Measurements from ENCODE around the gene LRRC4C.

The LRRC4C gene

DNA sequence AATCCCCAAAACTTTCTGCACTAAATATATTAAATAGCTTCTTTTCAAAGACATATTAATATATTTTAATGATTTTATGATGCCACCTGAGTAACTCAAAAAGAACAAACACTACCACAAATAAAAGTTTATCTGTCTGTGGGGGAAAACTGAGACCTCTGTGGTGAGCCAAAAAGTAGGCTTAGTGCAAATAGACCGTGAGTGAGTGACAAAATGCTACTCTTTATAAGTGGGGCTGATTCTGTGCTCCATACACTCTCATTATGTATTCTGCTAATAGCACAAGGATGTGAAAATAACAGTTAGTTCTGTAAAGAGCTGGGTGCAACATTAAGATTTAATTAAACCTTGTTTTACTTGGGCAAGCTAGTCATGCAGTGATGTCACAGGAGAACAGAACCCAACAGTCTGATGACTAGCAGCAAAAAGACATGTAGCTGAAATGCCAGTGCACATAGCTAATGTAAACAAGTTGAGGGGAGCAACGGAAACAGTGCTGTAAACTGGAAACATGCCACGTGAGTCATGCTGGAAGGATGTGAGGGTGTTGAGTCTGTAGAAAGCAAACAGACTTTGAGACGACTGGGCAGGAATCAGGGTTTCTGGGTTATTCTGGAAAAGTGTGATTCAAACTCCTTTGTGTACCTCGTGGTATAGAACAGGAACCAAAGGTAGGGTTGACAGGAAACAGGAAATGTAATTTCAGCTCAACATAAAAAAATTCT lies 1130.4 kb downstream of the LRRC4C start:
- no peak for DNase-seq

- DNase-seq = no peak
Measured at GRCh38 chr11:40323241-40323640, 1136.2 kb downstream of the LRRC4C start.

DNA sequence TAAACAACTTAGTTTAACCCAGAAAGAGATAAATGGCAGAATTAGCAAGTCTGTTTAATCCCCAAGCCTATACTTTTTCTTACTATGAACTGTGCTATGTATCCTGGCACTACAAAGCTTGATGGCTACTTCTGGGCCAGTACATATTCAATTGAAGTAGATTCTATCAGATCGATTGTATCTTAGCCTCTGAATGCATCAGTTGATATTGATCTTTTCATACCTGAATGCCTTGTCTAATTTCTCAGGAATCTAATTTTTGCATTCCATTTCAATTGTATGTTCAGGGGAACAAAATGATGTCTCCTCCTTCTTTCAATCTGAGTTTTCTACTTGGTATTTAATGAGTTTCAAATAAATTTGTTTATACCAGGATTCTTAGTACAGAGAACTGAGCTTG lies 1137.9 kb downstream of the LRRC4C start:
- DNase-seq = no peak

DNA sequence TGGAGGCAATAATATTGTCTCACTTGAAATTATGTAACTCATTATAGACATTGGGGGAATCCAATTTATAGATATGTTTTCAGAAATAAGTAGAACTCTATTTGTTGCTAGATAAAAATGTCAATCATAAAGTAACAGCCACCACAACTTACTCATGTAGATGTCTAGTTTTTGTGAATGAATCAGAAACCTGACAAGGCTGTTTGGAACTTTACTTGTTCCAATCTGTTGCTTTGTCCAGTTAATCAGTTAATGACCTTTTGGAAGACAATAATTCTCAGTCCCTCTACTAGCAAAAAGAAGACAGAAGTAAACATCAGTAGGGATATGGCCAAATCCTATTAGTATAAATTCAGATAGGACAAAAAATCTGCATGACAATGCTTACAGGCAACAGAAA lies 1143.3 kb downstream of the LRRC4C start:
- no peak for DNase-seq

GRCh38 chr11:40315122-40315521 lies 1144.3 kb downstream of the LRRC4C start:
- DNase-seq = no peak

- DNase-seq = no peak
Measured at GRCh38 chr11:40314327-40314726, 1145.1 kb downstream of the LRRC4C start.

- no peak for DNase-seq
Measured at GRCh38 chr11:40306938-40307548, 1152.4 kb downstream of the LRRC4C start.

GRCh38 chr11:40302669-40303068 lies 1156.8 kb downstream of the LRRC4C start:
- DNase-seq = no peak

GRCh38 chr11:40295466-40295865 lies 1164.0 kb downstream of the LRRC4C start:
- DNase-seq = no peak

DNA sequence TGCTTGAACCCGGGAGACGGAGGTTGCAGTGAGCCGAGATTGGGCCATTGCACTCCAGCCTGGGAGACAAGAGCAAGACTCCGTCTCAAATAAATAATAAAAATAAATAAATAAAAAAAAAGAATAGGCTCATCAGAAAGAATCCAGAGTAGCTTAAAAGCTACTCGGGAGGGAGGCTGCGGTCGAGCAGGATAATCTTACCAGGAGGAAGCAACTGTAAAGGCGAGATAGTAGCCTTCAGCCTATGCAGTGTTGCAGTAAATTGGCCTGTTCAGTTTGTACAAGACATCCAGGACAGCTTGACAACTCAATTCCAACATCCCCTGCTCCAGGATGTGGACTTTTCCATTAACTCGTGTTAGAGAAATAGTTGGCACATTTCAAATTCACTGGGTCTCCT lies 1164.7 kb downstream of the LRRC4C start:
- DNase-seq = no peak

DNA sequence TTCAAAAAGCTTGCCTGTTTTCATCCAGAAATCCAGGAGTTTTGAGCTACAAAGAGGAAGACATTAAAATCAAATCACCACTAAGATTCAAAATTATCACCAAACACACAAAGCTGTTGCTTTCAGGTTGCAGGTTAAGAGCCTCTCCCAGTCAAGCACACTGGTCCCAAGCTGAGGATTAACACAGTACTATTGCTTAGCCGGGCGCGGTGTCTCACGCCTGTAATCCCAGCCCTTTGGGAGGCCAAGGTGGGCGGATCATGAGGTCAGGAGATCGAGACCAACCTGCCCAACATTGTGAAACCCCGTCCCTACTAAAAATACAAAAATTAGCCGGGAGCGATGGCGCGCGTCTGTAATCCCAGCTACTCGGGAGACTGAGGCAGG lies 1165.1 kb downstream of the LRRC4C start:
- DNase-seq = no peak

DNA sequence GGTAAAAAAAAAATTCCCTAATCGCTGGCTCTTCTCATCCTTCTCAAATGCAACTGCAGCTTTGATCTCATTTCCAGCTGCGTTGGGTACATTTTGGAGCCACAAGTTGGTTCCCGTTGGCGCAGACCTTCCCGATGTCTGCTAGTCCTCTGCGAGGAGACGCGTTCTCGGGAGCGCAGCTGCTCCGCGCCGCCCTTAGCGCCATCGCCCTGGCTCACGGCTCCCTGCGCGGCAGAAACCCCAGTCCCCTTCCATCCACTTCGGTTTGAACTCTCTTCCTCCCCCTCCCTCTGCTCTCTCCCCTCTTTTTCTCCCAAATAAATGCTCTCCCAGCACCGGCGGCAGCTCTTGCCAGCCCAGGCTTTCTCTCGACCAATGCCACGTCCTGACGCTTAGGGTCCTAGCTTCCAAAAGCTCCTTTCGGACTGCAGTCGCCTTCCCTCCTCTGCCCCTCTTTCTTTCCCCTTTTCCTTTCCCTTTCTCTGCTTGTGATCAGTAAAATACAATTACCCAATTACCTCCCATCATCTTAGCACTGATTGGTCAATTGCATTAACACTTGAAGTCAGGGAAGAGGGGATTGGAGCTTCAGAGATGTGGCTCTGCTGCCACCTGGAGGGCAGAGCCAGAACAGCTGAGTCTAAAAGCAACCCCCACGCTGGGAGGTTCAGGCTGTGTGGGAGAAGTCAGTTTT lies 1165.7 kb downstream of the LRRC4C start:
- DNase-seq = peak in 1 of 2 experiments; percentile 0

- no peak for DNase-seq
Measured at GRCh38 chr11:40292721-40293508, 1166.5 kb downstream of the LRRC4C start.

DNA sequence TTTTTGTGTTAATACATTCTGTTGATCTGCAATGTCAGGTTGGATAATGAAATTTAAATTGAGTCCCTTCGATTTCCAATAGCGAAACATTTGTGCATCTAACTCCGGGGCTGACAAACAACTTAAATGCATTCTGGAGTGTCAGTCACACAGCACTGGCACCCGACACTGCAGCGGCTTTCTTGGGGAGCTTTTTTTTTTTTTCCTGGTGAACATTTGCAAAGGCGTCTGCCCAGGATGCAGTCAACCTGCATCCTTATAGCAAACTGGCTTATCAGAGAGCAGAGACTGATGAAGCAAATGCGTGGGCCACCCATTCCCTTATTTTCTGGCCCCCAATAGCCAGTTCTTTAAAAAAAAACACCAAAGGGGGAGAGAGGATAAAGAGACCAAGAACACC lies 1167.7 kb downstream of the LRRC4C start:
- no peak for DNase-seq

DNA sequence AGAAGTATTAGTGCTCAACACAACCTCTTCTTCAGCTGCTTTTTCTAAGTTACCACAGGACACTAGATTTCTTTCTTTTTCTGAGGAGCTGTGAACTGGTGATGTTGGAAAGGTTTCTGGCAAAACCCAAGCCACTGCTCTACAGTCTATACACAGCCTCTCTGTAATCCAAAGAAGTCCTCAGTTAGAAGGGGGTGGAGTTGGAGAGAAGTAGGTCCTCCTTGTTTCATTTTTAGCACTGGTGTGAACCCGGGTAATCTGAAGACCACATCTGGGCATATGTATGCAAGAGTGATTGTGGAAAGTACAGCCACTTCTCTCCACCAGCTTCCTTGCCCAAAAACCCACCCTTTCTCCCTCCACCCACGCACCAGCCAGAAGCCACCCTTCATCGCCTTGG lies 1168.1 kb downstream of the LRRC4C start:
- no peak for DNase-seq

DNA sequence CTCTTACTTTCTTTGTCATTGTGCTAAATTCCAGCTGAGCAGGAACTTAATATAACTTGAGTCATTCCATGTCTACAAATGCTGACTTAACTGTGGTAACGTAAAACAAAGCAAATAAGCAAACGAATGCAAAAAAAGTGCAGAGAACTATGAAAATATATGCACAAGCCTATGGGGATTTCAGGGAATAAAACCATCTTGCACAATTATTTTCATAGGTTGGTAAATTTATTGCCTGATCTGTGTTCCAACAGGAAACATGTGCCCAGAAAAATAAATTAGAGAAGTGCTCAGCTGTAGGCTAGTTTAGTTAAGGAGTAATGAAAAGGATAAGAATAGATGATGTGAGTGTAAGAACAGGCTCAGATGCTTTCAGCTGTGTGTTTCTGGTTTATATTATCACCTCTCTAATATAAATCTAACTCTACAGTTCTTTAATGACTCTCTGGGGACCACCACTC lies 1169.3 kb downstream of the LRRC4C start:
- DNase-seq = no peak

DNA sequence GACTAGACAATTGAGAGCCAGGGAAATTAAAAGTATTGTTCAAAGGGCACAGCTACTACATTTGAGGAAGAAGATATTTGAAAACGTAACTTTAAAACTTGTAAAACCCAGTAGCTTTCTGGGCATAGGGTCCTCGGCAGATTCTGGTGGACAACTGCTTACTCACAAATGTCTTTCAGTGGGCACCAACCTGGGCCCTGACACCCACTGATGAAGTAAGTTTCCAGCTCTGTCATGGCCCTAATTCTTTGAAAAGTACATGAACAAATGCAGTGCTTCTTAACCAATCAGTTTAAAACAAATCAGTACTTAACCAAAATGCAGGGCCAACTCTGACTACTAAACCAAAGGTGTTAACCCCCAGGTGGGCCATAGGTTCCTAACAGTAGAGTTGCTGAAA lies 1170.1 kb downstream of the LRRC4C start:
- no peak for DNase-seq

- no peak for DNase-seq
Measured at GRCh38 chr11:40287916-40288803, 1171.3 kb downstream of the LRRC4C start.

DNA sequence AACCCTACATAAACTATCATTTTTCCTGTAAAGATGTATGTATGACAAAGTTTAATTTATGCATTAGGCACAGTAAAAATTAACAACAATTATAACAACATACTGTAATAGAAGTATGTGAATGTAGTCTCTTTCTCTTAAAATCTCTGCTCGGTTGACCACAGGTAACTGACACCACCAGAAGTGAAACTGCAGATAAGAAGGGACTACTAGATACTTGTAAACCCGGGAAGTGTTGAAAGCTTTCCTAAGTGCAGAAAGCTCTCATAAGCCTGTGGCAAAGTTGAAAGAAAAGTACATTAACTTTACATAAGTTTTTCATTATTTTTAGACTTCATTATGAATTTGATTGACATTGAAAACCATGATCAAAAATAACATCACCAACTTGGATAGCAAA lies 1173.3 kb downstream of the LRRC4C start:
- DNase-seq = no peak

DNA sequence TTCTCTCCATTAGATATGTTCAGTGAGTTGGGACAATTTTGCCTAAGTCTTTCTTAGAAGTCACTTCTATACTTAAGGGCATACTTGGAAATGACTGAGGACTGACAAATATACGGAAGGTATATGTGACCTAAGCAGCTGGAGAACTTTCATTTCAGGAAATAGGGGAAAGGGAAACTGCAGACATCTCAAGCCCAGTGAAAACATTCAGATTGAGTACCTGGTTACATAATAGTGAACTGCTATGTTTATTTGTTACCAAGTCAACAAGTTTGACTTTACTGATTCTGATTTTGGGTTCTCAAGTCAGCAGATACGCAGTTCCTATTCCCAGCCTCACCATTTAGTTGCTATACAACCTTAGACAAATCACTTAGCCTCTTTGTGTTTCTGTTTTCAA lies 1173.9 kb downstream of the LRRC4C start:
- DNase-seq = no peak

DNA sequence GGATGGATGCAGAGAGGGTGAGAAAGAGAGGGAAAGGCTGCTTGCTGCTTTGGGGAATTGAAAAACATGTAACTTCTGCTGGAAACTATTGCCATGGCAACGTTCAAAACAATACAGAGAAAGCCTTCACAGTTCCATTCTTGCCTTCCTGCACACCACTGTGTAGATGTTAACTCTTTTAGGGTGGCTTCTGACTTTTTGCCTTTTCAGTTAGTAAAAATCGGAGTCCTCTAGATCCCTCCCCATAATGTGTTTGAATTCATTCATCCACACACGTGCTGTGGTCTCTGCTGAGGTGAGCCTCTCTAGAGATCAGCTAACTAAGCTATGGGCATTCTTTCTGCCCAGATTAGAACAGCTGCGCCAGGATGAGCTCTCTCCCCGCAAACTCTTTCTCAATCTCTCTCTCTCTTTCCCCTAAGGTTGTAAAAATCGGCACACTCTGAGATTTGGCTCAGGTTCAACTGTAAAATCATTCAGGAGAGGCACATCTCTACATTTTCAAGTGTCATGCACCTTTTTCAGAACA lies 1178.3 kb downstream of the LRRC4C start:
- DNase-seq = no peak

All from activated CD4-positive, alpha-beta T cell treated with anti-CD3 and anti-CD28 coated beads, Interleukin-2, amount 50 U/mL, for 4 hours (primary cell).